GM23248 (cell line): ENCODE results near the gene CABP4. TPM values are rescaled to one million over a fixed set of nuclear protein-coding genes. Genes with fewer than 3 reads are reported as not detected.

ENCODE experiments used
- DNase-seq: peaks from one replicate; pipeline ENCODE4 v3.0.0-alpha.2; 2015
- H2AFZ ChIP-seq: fragments of 200-600 bp; sonication (generic); 2 replicates; pipeline ENCODE4 v1.6.1; 2016; ENCODE audit warnings: antibody characterized with exemption
- H3F3A ChIP-seq: fragments of 200-600 bp; sonication (generic); 2 replicates; pipeline ENCODE4 v1.6.1; 2016; ENCODE audit warnings: mild to moderate bottlenecking, antibody characterized with exemption, mixed run types; ENCODE audit not compliant: insufficient read depth
- H3K27ac ChIP-seq: fragments of 200-600 bp; sonication (generic); 2 replicates; pipeline ENCODE4 v1.5.1; 2016; ENCODE audit warnings: mild to moderate bottlenecking
- H3K27me3 ChIP-seq: fragments of 200-600 bp; sonication (generic); replicated peaks from 2 replicates; pipeline ENCODE4 v1.6.1; 2016; ENCODE audit warnings: mild to moderate bottlenecking; ENCODE audit not compliant: insufficient read depth
- H3K36me3 ChIP-seq: fragments of 200-600 bp; sonication (generic); 2 replicates; pipeline ENCODE4 v1.6.1; 2016; ENCODE audit warnings: low read depth, mild to moderate bottlenecking
- H3K4me1 ChIP-seq: fragments of 200-600 bp; sonication (generic); 2 replicates; pipeline ENCODE4 v1.6.1; 2016; ENCODE audit warnings: mild to moderate bottlenecking; ENCODE audit not compliant: insufficient read depth
- H3K4me2 ChIP-seq: fragments of 200-600 bp; sonication (generic); one replicate; pipeline ENCODE4 v1.6.1; 2016; ENCODE audit warnings: mild to moderate bottlenecking; ENCODE audit not compliant: unreplicated experiment
- H3K4me3 ChIP-seq: fragments of 200-600 bp; sonication (generic); 2 replicates; pipeline ENCODE4 v1.5.1; 2016; ENCODE audit warnings: mild to moderate bottlenecking
- H3K79me2 ChIP-seq: fragments of 200-600 bp; sonication (generic); 2 replicates; pipeline ENCODE4 v1.6.1; 2016; ENCODE audit warnings: mild to moderate bottlenecking; ENCODE audit not compliant: insufficient read depth
- H3K9ac ChIP-seq: fragments of 200-600 bp; sonication (generic); 2 replicates; pipeline ENCODE4 v1.6.1; 2016; ENCODE audit warnings: mild to moderate bottlenecking
- H3K9me2 ChIP-seq: fragments of 200-600 bp; sonication (generic); 2 replicates; pipeline ENCODE4 v1.6.1; 2016; ENCODE audit warnings: mixed run types, mild to moderate bottlenecking, moderate library complexity; ENCODE audit not compliant: insufficient read depth
- H3K9me3 ChIP-seq: fragments of 200-600 bp; sonication (generic); one replicate; pipeline ENCODE4 v1.6.1; 2017; ENCODE audit warnings: low read depth
- H4K20me1 ChIP-seq: fragments of 200-600 bp; sonication (generic); 2 replicates; pipeline ENCODE4 v1.6.0; 2016; ENCODE audit not compliant: insufficient read depth
- EZH2 ChIP-seq: fragments of 200-600 bp; sonication (generic); IDR thresholded peaks from 2 replicates; pipeline ENCODE4 v1.6.1; 2018; ENCODE audit warnings: antibody characterized with exemption, mild to moderate bottlenecking; ENCODE audit not compliant: insufficient read depth, poor library complexity, severe bottlenecking
- EZH2phosphoT487 ChIP-seq: fragments of 200-600 bp; sonication (generic); IDR thresholded peaks from 2 replicates; pipeline ENCODE4 v1.6.1; 2018; ENCODE audit warnings: antibody characterized with exemption, moderate library complexity, mild to moderate bottlenecking, low read depth; ENCODE audit not compliant: insufficient read depth
- WGBS, 2 experiments: methylation state at CpG; one replicate each; pipeline ENCODE4 v1.1.6; 2015 to 2017; ENCODE audit warnings: low lambda C conversion rate in 2 of 2, low coverage in 1 of 2; ENCODE audit errors: missing lambda C conversion rate in 2 of 2; 5-methylcytosine and 5-hydroxymethylcytosine counted together
- in situ Hi-C: fragments of 300-500 bp; cut with MboI; formaldehyde crosslinking; loops from 2 replicates; pipeline ENCODE4 v1.15.0; 2020
- polyA plus RNA-seq: library from polyadenylated mRNA; unstranded; fragments of >200 nt; fragmentation: Nextera tagmentation; extraction: Ambion mirVana; gene quantifications from 2 replicates; pipeline ENCODE4 v1.2.1, GENCODE V29; 2016
- total RNA-seq: library from RNA; depleted of rRNA; stranded (reverse); fragments of >200 nt; shearing (Covaris generic); gene quantifications from 2 replicates; pipeline ENCODE4 v1.2.3, GENCODE V29; 2014

The CABP4 gene
- total and polyA plus RNA-seq, 2 experiments from 2014 or later: not detected

DNA sequence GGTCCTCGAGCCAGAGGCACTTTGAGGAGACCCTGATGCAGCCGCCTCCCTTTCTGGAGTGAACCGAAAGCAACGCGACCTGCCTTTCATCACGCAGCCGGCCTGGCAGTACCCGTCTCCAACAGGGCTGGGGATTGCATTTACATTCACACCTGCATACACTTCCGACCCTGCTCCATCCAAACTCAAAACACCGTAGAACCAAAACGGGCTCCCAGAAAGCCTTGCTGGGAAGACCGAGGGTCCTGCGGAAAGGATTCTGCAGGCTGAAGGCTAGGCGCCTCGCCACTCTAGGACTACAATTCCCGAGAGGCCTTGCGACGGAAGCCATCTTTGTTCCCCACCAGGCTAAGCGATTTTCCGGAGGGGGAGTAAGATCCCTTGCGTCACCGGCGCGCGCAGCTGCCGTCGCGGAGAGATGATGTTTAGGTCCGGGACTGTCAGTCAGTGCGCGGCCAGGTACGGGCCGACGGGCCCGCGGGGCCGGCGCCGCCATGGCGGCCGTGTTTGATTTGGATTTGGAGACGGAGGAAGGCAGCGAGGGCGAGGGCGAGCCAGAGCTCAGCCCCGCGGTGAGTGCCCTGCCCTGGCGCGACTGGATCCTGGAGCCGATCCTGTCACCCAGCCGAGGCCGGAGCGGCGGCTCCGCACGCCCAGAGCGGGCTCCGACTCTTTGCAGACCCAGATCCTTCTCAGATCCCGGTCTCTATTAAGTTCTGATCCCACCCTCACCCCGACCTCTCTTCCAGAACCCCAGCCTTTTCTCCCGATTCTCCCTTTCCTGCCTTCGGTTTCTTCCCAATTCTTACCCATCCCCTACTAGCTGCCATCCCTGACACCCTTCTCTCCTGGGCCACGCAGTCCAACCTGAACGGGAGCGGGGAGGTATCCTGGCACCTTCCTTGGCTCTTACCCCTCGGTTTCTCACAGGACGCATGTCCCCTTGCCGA is 26.8 kb upstream of the CABP4 start, which contains the start of gene RPS6KB2:
Gene RPS6KB2, plus strand, starts transcription at position 443 of the 950 bp plus-strand sequence. Its CDS starts 52 bp downstream, at position 495.
- Histone ChIP-seq H3K27me3 (no peaks in the 10 kb centered on the region), H3K9me2 (no peaks in the 10 kb centered on the region), H3F3A (no peaks in the 10 kb centered on the region), H3K79me2 (peaks cover 30% of the 10 kb centered on the region), H2AFZ (peak within 1 kb of the TSS; percentile 99), H3K4me3 (peak within 1 kb of the TSS; percentile 98), H3K9ac (peak within 1 kb of the TSS; percentile 91), H4K20me1 (no peaks in the 10 kb centered on the region), H3K9me3 (no peaks in the 10 kb centered on the region), H3K4me1 (peaks cover 7% of the 10 kb centered on the region), H3K27ac (peak within 1 kb of the TSS; percentile 55), H3K36me3 (no peaks in the 10 kb centered on the region), H3K4me2 (peak within 1 kb of the TSS; percentile 96)
- TF ChIP-seq EZH2: no peak
- no peak for TF ChIP-seq EZH2phosphoT487
- in situ Hi-C loops: no loop called here
- DNase-seq: peak; percentile 98
- WGBS, 2 experiments: 1 to 2% methylated on average over 64 of the region's 68 CpGs

DNA sequence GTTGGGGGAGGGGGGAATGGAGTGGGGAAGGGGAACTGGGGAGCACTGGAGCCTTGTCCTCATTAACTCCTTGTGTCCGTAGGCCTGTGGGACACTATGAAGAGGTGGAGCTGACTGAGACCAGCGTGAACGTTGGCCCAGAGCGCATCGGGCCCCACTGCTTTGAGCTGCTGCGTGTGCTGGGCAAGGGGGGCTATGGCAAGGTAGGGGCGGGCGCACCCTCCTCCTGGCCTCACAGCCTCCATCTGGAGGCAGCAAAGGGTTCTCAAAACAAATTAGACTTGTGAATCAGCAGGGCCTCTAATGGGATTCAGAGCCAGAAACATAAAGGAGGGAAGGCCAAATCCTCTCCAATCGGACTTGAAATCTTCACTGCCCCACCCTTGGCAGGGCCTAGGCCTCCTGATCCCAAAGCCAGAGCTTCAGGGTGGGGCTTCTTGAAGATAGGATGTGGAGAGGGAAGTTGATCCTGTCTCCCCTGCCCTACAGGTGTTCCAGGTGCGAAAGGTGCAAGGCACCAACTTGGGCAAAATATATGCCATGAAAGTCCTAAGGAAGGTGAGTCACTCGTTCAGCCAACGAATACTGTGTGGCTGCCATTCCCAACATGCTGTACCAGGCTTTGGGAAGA is 26.0 kb upstream of the CABP4 start:
- peaks cover 7% of the 10 kb centered on the region for H3K4me1 ChIP-seq
- DNase-seq: peak; percentile 43
- peak overlapping the region; percentile 98 for H3K4me3 ChIP-seq
- peak overlapping the region; percentile 99; the same call in 1 of the 2 replicates for H2AFZ ChIP-seq
- no peaks in the 10 kb centered on the region for H3K9me3 ChIP-seq
- no peaks in the 10 kb centered on the region for H3K36me3 ChIP-seq
- peaks cover 30% of the 10 kb centered on the region for H3K79me2 ChIP-seq
- in situ Hi-C loops: no loop called here
- peak overlapping the region; percentile 55 for H3K27ac ChIP-seq
- H3K9ac ChIP-seq: peak overlapping the region; percentile 91
- H3K27me3 ChIP-seq: no peaks in the 10 kb centered on the region
- 43 to 54% methylated on average over 8 to 12 of the region's 12 CpGs for WGBS, 2 experiments
- TF ChIP-seq EZH2phosphoT487 (no peak), EZH2 (no peak)
- no peaks in the 10 kb centered on the region for H3F3A ChIP-seq
- peak overlapping the region; percentile 96 for H3K4me2 ChIP-seq
- no peaks in the 10 kb centered on the region for H4K20me1 ChIP-seq
- no peaks in the 10 kb centered on the region for H3K9me2 ChIP-seq

DNA sequence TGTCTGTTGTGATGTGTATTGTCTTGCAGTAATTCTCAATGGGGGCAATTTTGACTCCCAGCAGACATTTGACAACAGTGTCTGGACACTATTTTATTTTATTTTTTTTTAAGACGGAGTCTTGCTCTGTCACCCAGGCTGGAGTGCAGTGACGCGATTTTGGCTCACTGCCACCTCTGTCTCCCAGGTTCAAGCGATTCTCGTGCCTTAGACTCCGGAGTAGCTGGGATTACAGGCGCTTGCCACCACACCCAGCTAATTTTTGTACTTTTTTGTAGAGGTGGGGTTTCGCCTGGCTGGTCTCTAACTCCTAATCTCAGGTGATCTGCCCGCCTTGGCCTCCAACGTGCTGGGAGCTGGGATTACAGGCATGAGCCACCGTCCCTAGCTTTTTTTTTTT is 25.4 kb upstream of the CABP4 start:
- no peak for DNase-seq
- H3K9me2 ChIP-seq: no peaks in the 10 kb centered on the region
- no peaks in the 10 kb centered on the region for H3K36me3 ChIP-seq
- H3K79me2 ChIP-seq: peaks cover 30% of the 10 kb centered on the region
- H4K20me1 ChIP-seq: no peaks in the 10 kb centered on the region
- H3K4me3 ChIP-seq: no peak overlapping the region
- TF ChIP-seq EZH2 (no peak), EZH2phosphoT487 (no peak)
- H2AFZ ChIP-seq: no peak overlapping the region
- H3F3A ChIP-seq: no peaks in the 10 kb centered on the region
- H3K4me2 ChIP-seq: peak overlapping the region; percentile 96
- in situ Hi-C loops: no loop called here
- 77 to 80% methylated on average over 11 of the region's 11 CpGs for WGBS, 2 experiments
- H3K9me3 ChIP-seq: no peaks in the 10 kb centered on the region
- H3K4me1 ChIP-seq: peaks cover 7% of the 10 kb centered on the region
- H3K27me3 ChIP-seq: no peaks in the 10 kb centered on the region
- H3K9ac ChIP-seq: peak overlapping the region; percentile 91
- no peak overlapping the region for H3K27ac ChIP-seq

DNA sequence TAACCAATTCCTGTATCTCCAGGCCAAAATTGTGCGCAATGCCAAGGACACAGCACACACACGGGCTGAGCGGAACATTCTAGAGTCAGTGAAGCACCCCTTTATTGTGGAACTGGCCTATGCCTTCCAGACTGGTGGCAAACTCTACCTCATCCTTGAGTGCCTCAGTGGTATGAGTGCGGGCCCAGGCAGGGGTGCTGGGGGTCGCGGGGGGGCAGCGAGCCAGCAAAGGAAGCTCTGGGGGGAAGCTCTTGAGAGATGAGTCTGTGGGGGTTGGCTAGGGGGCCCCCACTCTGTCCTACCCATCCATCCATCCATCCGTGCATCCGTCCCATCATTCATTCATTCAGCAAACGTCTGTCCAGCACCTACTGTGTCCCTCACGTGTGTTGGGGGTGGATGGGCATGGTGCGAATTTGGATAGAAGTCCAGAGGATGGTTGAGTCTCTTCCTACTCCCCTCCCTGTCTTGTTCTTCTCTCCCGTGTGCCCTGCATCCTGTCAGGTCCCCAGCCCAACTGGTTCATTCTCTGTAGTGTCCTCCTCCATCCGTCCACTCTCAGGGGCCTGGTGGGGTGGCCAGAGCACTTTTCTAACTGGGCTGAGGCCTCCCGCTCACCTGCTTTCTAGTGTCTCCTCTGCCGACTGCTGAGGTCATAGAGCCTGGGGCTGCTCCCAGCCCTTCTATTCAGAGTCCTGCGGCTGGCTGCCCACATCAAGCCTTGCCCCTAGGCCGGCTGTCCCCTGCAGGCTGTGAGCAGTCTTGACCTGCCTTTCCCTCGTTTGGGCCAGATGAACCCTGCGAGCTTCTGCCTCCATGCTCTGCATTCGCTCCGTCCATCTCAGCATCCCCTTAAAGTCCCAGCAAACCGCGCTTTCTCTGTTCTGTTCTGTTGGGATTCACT is 23.6 kb upstream of the CABP4 start:
- no peaks in the 10 kb centered on the region for H3F3A ChIP-seq
- H3K4me3 ChIP-seq: no peak overlapping the region

More for the DNA sequence above, 23.6 kb upstream of the CABP4 start:
- no peaks in the 10 kb centered on the region for H3K9me3 ChIP-seq
- H3K79me2 ChIP-seq: peaks cover 30% of the 10 kb centered on the region
- no peak for DNase-seq
- no peaks in the 10 kb centered on the region; the same call in 1 of the 2 replicates for H3K36me3 ChIP-seq
- H3K4me1 ChIP-seq: peaks cover 7% of the 10 kb centered on the region
- WGBS, 2 experiments: 88 to 90% methylated on average over 19 to 24 of the region's 24 CpGs
- no peak overlapping the region for H3K9ac ChIP-seq
- no peak overlapping the region for H3K4me2 ChIP-seq
- H3K27me3 ChIP-seq: no peaks in the 10 kb centered on the region
- in situ Hi-C loops: no loop called here
- H4K20me1 ChIP-seq: no peaks in the 10 kb centered on the region
- H2AFZ ChIP-seq: no peak overlapping the region
- TF ChIP-seq EZH2phosphoT487: no peak
- TF ChIP-seq EZH2: no peak
- H3K9me2 ChIP-seq: no peaks in the 10 kb centered on the region
- H3K27ac ChIP-seq: no peak overlapping the region
